OCI-LY7 (cell line): ENCODE data around the gene KCNK4. TPM values are rescaled to one million over a fixed set of nuclear protein-coding genes. Genes with fewer than 3 reads are reported as not detected.
A peak's percentile ranks its signal among the peaks of the same experiment; 100 is the strongest.

ENCODE experiments used
- BruUV-seq: library from RNA; stranded (reverse); fragments of 400-500 nt; replicated peaks from 2 replicates; lab custom pipeline; 2021; lab: Mats Ljungman, UMichigan
- CTCF ChIA-PET: fragments of 300-600 bp; sonication (Branson Sonifier 250); formaldehyde crosslinking; loops from one replicate; lab custom pipeline; 2022; ENCODE audit warnings: antibody characterized with exemption; ENCODE audit not compliant: unreplicated experiment; lab: Charles Lee
- POLR2A ChIA-PET: fragments of 300-600 bp; sonication (Branson Sonifier 250); formaldehyde crosslinking; loops from one replicate; lab custom pipeline; 2022; ENCODE audit warnings: antibody characterized with exemption; lab: Charles Lee
- DNase-seq: peaks from one replicate; pipeline ENCODE4 v3.0.0-alpha.2; 2015; ENCODE audit warnings: low spot score
- H2AFZ ChIP-seq: fragments of 200-600 bp; sonication (generic), shearing (Covaris generic); 2 replicates; pipeline ENCODE4 v1.6.1; 2014; ENCODE audit warnings: mild to moderate bottlenecking, antibody characterized with exemption, low read length, moderate library complexity
- H3K27ac ChIP-seq: fragments of 200-600 bp; sonication (generic); 2 replicates; pipeline ENCODE4 v1.5.1; 2014; ENCODE audit warnings: mixed run types, low read depth, mild to moderate bottlenecking, moderate library complexity, low read length, inconsistent platforms; ENCODE audit not compliant: poor library complexity, severe bottlenecking
- H3K36me3 ChIP-seq: fragments of 200-600 bp; sonication (generic); 2 replicates; pipeline ENCODE4 v1.6.1; 2014; ENCODE audit warnings: mild to moderate bottlenecking, antibody characterized with exemption, low read length, moderate library complexity, mixed read lengths; ENCODE audit not compliant: insufficient read depth
- H3K4me1 ChIP-seq: fragments of 200-600 bp; sonication (generic); 2 replicates; pipeline ENCODE4 v1.5.1; 2014; ENCODE audit warnings: mild to moderate bottlenecking, low read length; ENCODE audit not compliant: insufficient read depth, poor library complexity, severe bottlenecking
- H3K4me2 ChIP-seq: fragments of 200-600 bp; sonication (generic); 2 replicates; pipeline ENCODE4 v1.6.1; 2014; ENCODE audit warnings: mild to moderate bottlenecking, low read length
- H3K4me3 ChIP-seq: fragments of 200-600 bp; sonication (generic); 2 replicates; pipeline ENCODE4 v1.5.1; 2014; ENCODE audit warnings: mild to moderate bottlenecking, low read depth, low read length; ENCODE audit not compliant: poor library complexity, severe bottlenecking
- H3K79me2 ChIP-seq: fragments of 200-600 bp; sonication (generic); 2 replicates; pipeline ENCODE4 v1.6.1; 2016; ENCODE audit warnings: low read depth, mild to moderate bottlenecking, low read length, moderate library complexity, mixed read lengths; ENCODE audit not compliant: insufficient read depth
- H3K9me2 ChIP-seq: fragments of 200-600 bp; sonication (generic); 2 replicates; pipeline ENCODE4 v1.6.1; 2016; ENCODE audit warnings: mild to moderate bottlenecking, low read length, mixed read lengths; ENCODE audit not compliant: insufficient read depth
- H3K9me3 ChIP-seq: fragments of 200-600 bp; sonication (generic); 2 replicates; pipeline ENCODE4 v1.6.1; 2014; ENCODE audit warnings: mild to moderate bottlenecking, mixed run types, low read length, mixed read lengths
- H4K20me1 ChIP-seq: fragments of 200-600 bp; sonication (generic); 2 replicates; pipeline ENCODE4 v1.6.1; 2014; ENCODE audit warnings: mild to moderate bottlenecking, antibody characterized with exemption, low read length, moderate library complexity, mixed read lengths; ENCODE audit not compliant: insufficient read depth
- EZH2phosphoT487 ChIP-seq: fragments of 200-600 bp; sonication (generic); IDR thresholded peaks from 2 replicates; pipeline ENCODE4 v1.6.1; 2018; ENCODE audit warnings: low read depth, borderline replicate concordance, mild to moderate bottlenecking, mixed run types, antibody characterized with exemption, low read length, moderate library complexity, mixed read lengths
- intact Hi-C: fragments of 100-400 bp; cut with micrococcal nuclease; formaldehyde crosslinking; loops from one replicate; pipeline ENCODE4 v1.10.0; 2022; ENCODE audit not compliant: unreplicated experiment
- total RNA-seq, 2 experiments: library from RNA; depleted of rRNA in 1 of 2; stranded (reverse); fragments of >200 nt in 1 of 2; shearing (Covaris generic) in 1 of 2; gene quantifications; 2 replicates each; pipeline ENCODE4 v1.2.3, GENCODE V29; 2014 to 2022
- TF ChIP-seq, protein P1 (sequence below): fragments of 200-600 bp; sonication (generic); conservative IDR thresholded peaks from 2 replicates; pipeline ENCODE4 v1.5.1; 2014; ENCODE audit warnings: mild to moderate bottlenecking, antibody characterized with exemption, low read length, moderate library complexity, mixed read lengths

Gene KCNK4
- total RNA-seq, 2 experiments from 2014 or later = 0.80 to 0.95 TPM

GRCh38 chr11:64281957-64282770 is 8.9 kb upstream of the KCNK4 start:
- CTCF ChIA-PET = interaction anchor here (1.3 kb wide), 1 partner anchor 11 kb away, joined by 3 read pairs; no protein-coding TSS in a partner anchor
- peaks cover 14% of the 10 kb centered on the region for H3K4me1 ChIP-seq
- H3K9me2 ChIP-seq = no peaks in the 10 kb centered on the region
- H2AFZ ChIP-seq = no peak overlapping the region
- H3K4me2 ChIP-seq = no peak overlapping the region
- DNase-seq = no peak
- no peaks in the 10 kb centered on the region for H3K9me3 ChIP-seq
- POLR2A ChIA-PET = interaction anchor here (2.6 kb wide), 1 partner anchor 75 kb away, joined by 8 read pairs; the partner anchor contains the start of gene FERMT3
- no peak overlapping the region for H3K4me3 ChIP-seq
- no TSS peak for BruUV-seq
- intact Hi-C loops = no loop called here
- H4K20me1 ChIP-seq = no peaks in the 10 kb centered on the region
- no peak overlapping the region for H3K27ac ChIP-seq
- no peaks in the 10 kb centered on the region for H3K79me2 ChIP-seq
- H3K36me3 ChIP-seq = peaks cover 6% of the 10 kb centered on the region
- TF ChIP-seq EZH2phosphoT487 = no peak
- TF ChIP-seq, protein P1, sequence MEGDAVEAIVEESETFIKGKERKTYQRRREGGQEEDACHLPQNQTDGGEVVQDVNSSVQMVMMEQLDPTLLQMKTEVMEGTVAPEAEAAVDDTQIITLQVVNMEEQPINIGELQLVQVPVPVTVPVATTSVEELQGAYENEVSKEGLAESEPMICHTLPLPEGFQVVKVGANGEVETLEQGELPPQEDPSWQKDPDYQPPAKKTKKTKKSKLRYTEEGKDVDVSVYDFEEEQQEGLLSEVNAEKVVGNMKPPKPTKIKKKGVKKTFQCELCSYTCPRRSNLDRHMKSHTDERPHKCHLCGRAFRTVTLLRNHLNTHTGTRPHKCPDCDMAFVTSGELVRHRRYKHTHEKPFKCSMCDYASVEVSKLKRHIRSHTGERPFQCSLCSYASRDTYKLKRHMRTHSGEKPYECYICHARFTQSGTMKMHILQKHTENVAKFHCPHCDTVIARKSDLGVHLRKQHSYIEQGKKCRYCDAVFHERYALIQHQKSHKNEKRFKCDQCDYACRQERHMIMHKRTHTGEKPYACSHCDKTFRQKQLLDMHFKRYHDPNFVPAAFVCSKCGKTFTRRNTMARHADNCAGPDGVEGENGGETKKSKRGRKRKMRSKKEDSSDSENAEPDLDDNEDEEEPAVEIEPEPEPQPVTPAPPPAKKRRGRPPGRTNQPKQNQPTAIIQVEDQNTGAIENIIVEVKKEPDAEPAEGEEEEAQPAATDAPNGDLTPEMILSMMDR = no peak

GRCh38 chr11:64283092-64283491 is 8.0 kb upstream of the KCNK4 start:
- no TSS peak for BruUV-seq

More at GRCh38 chr11:64283092-64283491, 8.0 kb upstream of the KCNK4 start:
- peaks cover 14% of the 10 kb centered on the region for H3K4me1 ChIP-seq
- DNase-seq = no peak
- ChIA-PET CTCF (no interaction called here), POLR2A (interaction anchor here (1.1 to 2.6 kb wide), 3 partner anchors 13 to 97 kb away, joined by 3 to 8 read pairs (median 5); partner anchors contain the start of genes FERMT3 and STIP1)
- no peaks in the 10 kb centered on the region for H3K9me3 ChIP-seq
- H2AFZ ChIP-seq = no peak overlapping the region
- peak overlapping the region; percentile 20; the same call in 1 of the 2 replicates for H3K4me2 ChIP-seq
- H3K79me2 ChIP-seq = no peaks in the 10 kb centered on the region
- TF ChIP-seq, protein P1 = no peak
- no peak for TF ChIP-seq EZH2phosphoT487
- H3K27ac ChIP-seq = no peak overlapping the region
- intact Hi-C loops = no loop called here
- H3K9me2 ChIP-seq = no peaks in the 10 kb centered on the region
- peaks cover 5% of the 10 kb centered on the region; the same call in 1 of the 2 replicates for H3K36me3 ChIP-seq
- no peak overlapping the region for H3K4me3 ChIP-seq
- H4K20me1 ChIP-seq = no peaks in the 10 kb centered on the region
